SU-DHL-6 (cell line): ENCODE data around the gene RAI14.

Source experiments
- H2AFZ ChIP-seq: fragments of 200-600 bp; sonication (generic); 2 replicates; pipeline ENCODE4 v1.6.1; 2014; ENCODE audit warnings: low read depth, mild to moderate bottlenecking, moderate library complexity, mixed read lengths, antibody characterized with exemption, low read length; ENCODE audit not compliant: severe bottlenecking
- H3F3A ChIP-seq: fragments of 200-600 bp; shearing (Covaris generic); 2 replicates; pipeline ENCODE4 v1.6.0; 2016; ENCODE audit warnings: antibody characterized with exemption, mild to moderate bottlenecking; ENCODE audit not compliant: insufficient read depth
- H3K27ac ChIP-seq: fragments of 200-600 bp; sonication (generic); 2 replicates; pipeline ENCODE4 v1.5.1; 2016; ENCODE audit warnings: low read depth, mild to moderate bottlenecking, low read length, moderate library complexity, mixed read lengths
- H3K27me3 ChIP-seq: fragments of 200-600 bp; sonication (generic), shearing (Covaris generic); 2 replicates; pipeline ENCODE4 v1.6.0; 2014; ENCODE audit warnings: mild to moderate bottlenecking, low read length
- H3K36me3 ChIP-seq: fragments of 200-600 bp; sonication (generic); 2 replicates; pipeline ENCODE4 v1.6.1; 2014; ENCODE audit warnings: mild to moderate bottlenecking, low read length, mixed read lengths
- H3K4me2 ChIP-seq: fragments of 300-600, 200-600 bp; shearing (Covaris generic), sonication (generic); 2 replicates; pipeline ENCODE4 v1.6.0; 2014; ENCODE audit warnings: low read length, low read depth, mild to moderate bottlenecking; ENCODE audit not compliant: poor library complexity, severe bottlenecking
- H3K4me3 ChIP-seq: fragments of 200-600 bp; sonication (generic); 2 replicates; pipeline ENCODE4 v1.5.1; 2014; ENCODE audit warnings: antibody characterized with exemption, low read length, mild to moderate bottlenecking, mixed read lengths; ENCODE audit not compliant: insufficient read depth, poor library complexity, severe bottlenecking
- H3K79me2 ChIP-seq: fragments of 200-600 bp; sonication (generic); 2 replicates; pipeline ENCODE4 v1.6.1; 2014; ENCODE audit warnings: mild to moderate bottlenecking, low read length, moderate library complexity; ENCODE audit not compliant: insufficient read depth
- H3K9ac ChIP-seq: fragments of 200-600 bp; sonication (generic); 2 replicates; pipeline ENCODE4 v1.7.0; 2014; ENCODE audit warnings: mild to moderate bottlenecking, low read length
- H3K9me2 ChIP-seq: fragments of 200-600 bp; sonication (generic); replicated peaks from 2 replicates; pipeline ENCODE4 v1.6.1; 2014; ENCODE audit warnings: low read length; ENCODE audit not compliant: insufficient read depth
- H3K9me3 ChIP-seq: fragments of 200-600 bp; sonication (generic); 2 replicates; pipeline ENCODE4 v1.6.1; 2014; ENCODE audit warnings: low read length, mixed read lengths; ENCODE audit not compliant: insufficient read depth
- H4K20me1 ChIP-seq: fragments of 200-600 bp; sonication (generic); 2 replicates; pipeline ENCODE4 v1.6.1; 2014; ENCODE audit warnings: low read depth, mild to moderate bottlenecking, antibody characterized with exemption, low read length, moderate library complexity, mixed read lengths
- EZH2phosphoT487 ChIP-seq: fragments of 200-600 bp; sonication (generic), shearing (Covaris generic); conservative IDR thresholded peaks from 2 replicates; pipeline ENCODE4 v1.6.1; 2018; ENCODE audit warnings: mild to moderate bottlenecking, antibody characterized with exemption, low read length, moderate library complexity, mixed read lengths
- TF ChIP-seq, protein P1 (sequence below): fragments of 200-600 bp; sonication (generic); IDR thresholded peaks from one replicate; pipeline ENCODE4 v1.5.1; 2017; ENCODE audit warnings: antibody characterized with exemption, mild to moderate bottlenecking, low read length, moderate library complexity; ENCODE audit not compliant: insufficient read depth, poor library complexity, severe bottlenecking

RAI14 gene

DNA sequence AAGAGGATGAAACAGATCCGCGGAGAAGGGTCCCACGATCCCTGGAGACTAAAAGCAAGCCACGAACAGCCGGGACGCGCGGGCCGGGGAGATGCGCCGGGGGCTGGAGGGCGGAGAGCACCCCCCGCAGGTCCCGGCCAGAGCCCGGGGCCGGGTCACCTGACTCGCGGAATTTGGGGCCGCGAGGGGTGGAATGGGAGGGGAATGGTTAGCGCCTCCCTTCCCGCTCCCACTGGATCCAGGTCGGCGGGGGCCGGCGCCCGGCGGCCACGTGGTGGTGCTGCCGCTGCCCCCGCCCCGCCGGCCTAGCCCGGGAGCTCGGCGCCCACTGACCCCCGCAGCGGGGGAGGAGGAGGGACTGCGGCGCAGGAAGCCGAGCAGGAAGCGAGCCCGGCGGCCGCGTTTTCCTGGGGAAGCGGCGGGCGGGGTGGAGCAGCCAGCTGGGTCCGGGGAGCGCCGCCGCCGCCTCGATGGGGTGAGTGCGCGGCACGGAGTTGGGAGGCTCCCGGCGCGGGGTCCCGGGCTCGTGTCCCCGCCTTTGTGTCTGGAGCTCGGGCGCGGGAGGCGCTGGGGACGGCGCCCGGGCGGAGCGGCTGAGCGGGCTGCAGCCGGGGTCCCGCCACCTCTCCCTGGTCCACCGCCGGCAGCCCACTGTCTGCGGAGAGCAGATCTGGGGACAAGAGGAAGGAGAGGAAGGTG lies at the start of gene RAI14:
TSS of gene RAI14 (plus strand) at position 328 of the 699 bp plus-strand sequence. CDS start 30,592 bp downstream, outside the sequence.
- Histone ChIP-seq H3K9me2 (no peaks in the 10 kb centered on the region), H3K4me3 (no peak within 1 kb of the TSS), H3K79me2 (no peaks in the 10 kb centered on the region), H3K27ac (no peak within 1 kb of the TSS), H3K36me3 (no peaks in the 10 kb centered on the region), H3K9ac (no peak within 1 kb of the TSS), H3F3A (no peaks in the 10 kb centered on the region), H3K4me2 (no peak within 1 kb of the TSS), H3K9me3 (no peaks in the 10 kb centered on the region), H3K27me3 (no peaks in the 10 kb centered on the region), H4K20me1 (no peaks in the 10 kb centered on the region), H2AFZ (no peak within 1 kb of the TSS)
- TF ChIP-seq EZH2phosphoT487, result no peak
- TF ChIP-seq, protein P1, sequence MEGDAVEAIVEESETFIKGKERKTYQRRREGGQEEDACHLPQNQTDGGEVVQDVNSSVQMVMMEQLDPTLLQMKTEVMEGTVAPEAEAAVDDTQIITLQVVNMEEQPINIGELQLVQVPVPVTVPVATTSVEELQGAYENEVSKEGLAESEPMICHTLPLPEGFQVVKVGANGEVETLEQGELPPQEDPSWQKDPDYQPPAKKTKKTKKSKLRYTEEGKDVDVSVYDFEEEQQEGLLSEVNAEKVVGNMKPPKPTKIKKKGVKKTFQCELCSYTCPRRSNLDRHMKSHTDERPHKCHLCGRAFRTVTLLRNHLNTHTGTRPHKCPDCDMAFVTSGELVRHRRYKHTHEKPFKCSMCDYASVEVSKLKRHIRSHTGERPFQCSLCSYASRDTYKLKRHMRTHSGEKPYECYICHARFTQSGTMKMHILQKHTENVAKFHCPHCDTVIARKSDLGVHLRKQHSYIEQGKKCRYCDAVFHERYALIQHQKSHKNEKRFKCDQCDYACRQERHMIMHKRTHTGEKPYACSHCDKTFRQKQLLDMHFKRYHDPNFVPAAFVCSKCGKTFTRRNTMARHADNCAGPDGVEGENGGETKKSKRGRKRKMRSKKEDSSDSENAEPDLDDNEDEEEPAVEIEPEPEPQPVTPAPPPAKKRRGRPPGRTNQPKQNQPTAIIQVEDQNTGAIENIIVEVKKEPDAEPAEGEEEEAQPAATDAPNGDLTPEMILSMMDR, result no peak

DNA sequence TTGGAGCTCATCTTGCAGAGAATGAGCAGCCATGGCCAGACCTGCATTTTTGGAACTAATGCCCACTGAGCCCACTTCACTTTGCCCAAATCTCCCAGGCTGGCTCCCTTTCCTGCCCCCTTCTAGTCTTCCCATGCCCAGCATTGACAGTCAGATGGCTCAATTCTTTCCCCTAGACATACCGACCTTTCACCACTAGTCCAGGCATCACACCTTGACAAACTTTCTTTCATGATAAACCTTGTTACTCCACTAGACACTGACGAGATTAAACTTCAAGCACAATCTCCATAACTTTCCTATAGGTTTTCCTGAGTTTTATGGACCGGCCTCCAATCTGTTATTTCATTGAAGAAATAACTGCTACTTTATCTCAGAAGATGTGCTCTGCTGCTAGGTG lies 47.8 kb upstream of the RAI14 start:
- no peak for TF ChIP-seq EZH2phosphoT487
- TF ChIP-seq, protein P1, result no peak
- Histone ChIP-seq H3K36me3 (no peaks in the 10 kb centered on the region), H2AFZ (no peak overlapping the region), H3K27me3 (0 out of 2 replicates have a peak, but pooled peaks cover 3% of the 10 kb centered on the region), H3K9ac (no peak overlapping the region), H4K20me1 (no peaks in the 10 kb centered on the region), H3K9me3 (no peaks in the 10 kb centered on the region), H3F3A (no peaks in the 10 kb centered on the region), H3K27ac (no peak overlapping the region), H3K9me2 (no peaks in the 10 kb centered on the region), H3K79me2 (no peaks in the 10 kb centered on the region), H3K4me3 (no peak overlapping the region), H3K4me2 (no peak overlapping the region)

DNA sequence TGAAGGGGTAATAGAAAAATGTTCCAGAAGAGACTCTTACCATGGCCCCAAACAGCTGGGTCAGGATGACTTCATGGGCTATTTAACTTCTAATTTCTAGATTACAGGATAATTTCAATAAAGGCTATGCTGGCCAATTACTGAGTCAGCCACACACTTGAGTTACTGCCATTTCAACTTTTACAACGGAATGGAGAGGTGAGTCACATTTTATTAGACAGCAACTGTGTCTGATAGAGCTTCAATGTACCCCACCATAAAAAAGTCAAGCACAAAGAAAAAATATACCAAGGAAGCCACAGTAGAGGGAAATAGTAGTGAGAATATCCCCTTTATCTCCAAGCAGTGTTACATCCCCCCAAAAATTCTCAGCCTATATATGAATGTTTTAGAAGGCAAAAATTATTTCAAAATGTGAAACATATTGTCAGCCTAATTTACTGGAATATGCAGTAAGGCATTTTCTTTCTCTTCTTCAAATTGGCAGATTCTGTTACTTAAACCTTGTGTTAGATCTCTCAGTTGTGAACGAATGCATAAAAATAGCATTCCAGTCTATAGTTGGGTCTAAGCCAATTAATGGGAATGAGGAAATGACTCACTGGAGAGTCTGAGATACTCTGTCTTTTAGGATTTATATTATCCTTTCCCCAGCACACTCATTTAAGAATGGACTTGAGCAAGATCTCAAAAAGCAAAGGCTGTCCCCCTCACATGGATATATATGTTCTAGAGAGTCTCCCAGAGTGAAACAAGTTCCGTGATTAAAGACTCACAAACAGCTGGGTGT lies 47.1 kb upstream of the RAI14 start:
- TF ChIP-seq EZH2phosphoT487, result no peak
- TF ChIP-seq, protein P1, result no peak
- no peak overlapping the region for H2AFZ ChIP-seq
- H3K27ac ChIP-seq, result no peak overlapping the region
- H3K4me2 ChIP-seq, result no peak overlapping the region
- no peaks in the 10 kb centered on the region for H3K9me3 ChIP-seq
- H3K9me2 ChIP-seq, result no peaks in the 10 kb centered on the region
- H3K27me3 ChIP-seq, result 0 out of 2 replicates have a peak, but pooled peaks cover 3% of the 10 kb centered on the region
- no peaks in the 10 kb centered on the region for H3K36me3 ChIP-seq
- H3K9ac ChIP-seq, result no peak overlapping the region
- H3K79me2 ChIP-seq, result no peaks in the 10 kb centered on the region
- H4K20me1 ChIP-seq, result no peaks in the 10 kb centered on the region
- H3K4me3 ChIP-seq, result no peak overlapping the region
- H3F3A ChIP-seq, result no peaks in the 10 kb centered on the region
